HG03469 (cell line): Measurements from ENCODE around the gene RBM5.

Source experiments
- ATAC-seq: cut with Tn5 transposase; IDR thresholded peaks from one replicate; pipeline ENCODE4 v1.9.1; 2021; ENCODE audit warnings: mild to moderate bottlenecking, moderate library complexity, moderate number of reproducible peaks; ENCODE audit not compliant: unreplicated experiment

RBM5 gene

GRCh38 chr3:50138266-50139200 is 49.8 kb downstream of the RBM5 start:
- no peak for ATAC-seq

GRCh38 chr3:50139308-50139707 is 50.6 kb downstream of the RBM5 start:
- no peak for ATAC-seq

DNA sequence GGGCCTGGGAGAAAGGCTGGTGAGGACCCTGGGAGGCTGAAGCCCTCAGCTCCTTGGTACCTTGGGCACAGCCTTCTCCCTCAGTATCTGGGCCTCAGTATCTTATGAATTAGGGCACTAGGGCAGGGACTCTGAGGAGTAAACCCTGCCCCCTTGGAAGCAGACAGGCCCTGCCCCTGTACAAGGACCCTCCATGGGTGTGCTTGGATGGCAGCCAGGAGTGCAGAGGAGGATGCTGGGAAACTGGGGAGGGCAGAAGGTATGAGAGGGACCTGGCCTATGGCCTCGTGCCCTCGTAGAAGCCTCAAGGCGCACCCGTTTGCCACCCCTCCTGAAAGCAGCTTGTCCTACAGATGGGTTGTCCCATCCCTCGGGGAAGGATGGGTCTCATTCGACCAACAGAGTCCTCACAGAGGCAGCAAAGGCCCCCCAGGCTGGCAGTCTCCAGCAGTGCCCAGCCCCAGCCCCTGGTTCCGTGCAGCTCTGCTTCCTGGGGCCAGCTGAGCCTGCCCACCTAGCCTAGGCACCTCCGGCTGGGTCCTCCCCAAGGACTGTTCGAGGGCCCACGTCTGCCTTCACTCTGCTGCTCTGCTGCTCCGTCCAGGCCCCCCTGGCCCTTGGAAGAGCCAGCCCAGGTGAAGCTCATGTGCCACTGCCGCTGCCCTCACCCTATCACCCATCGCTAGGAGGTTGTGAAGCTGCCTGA is 51.2 kb downstream of the RBM5 start:
- ATAC-seq, result no peak

GRCh38 chr3:50140990-50141389 is 52.3 kb downstream of the RBM5 start:
- ATAC-seq, result no peak

- ATAC-seq, result no peak
Observed at GRCh38 chr3:50146316-50146901, 57.7 kb downstream of the RBM5 start.

DNA sequence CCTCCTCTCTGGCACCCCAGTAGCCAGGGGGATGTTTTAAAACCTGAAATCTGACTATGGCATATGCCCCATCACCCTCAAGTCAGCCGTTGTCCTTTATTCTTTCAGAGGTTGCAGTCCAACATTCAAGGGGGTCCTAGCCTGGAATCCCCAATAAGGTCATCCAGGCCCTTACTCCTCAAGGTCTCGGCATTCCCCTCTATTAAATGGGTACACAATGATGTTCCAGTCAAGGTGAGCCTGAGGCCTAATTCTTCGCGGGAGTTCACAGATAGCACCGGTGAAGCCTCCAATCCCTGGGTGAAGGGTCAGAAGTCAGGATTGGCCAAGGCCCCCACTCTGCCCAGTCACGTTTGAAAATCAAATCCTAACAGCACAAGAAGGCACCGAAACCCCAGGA is 58.3 kb downstream of the RBM5 start:
- no peak for ATAC-seq

- ATAC-seq, result no peak
Observed at GRCh38 chr3:50147447-50147846, 58.7 kb downstream of the RBM5 start.

DNA sequence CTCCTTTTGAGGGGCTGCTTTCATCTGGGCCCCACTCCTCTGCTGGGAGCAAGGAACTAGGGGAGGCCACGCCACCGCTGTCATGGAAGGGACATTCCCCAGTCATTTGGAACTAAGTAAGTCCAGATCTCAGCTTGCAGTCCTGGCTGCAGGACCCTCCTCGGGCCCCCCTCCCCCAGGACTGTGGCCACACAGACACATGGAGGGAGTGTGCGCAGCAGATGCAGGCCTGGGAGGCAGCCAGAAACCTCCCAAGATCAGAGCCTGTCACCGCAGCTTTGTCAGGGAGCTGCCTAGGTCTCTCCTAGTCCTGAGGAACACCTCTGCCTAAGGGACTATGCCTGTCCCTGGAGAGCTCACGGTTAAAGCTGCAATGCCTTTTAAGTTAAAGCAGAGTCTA is 59.1 kb downstream of the RBM5 start:
- ATAC-seq, result no peak

DNA sequence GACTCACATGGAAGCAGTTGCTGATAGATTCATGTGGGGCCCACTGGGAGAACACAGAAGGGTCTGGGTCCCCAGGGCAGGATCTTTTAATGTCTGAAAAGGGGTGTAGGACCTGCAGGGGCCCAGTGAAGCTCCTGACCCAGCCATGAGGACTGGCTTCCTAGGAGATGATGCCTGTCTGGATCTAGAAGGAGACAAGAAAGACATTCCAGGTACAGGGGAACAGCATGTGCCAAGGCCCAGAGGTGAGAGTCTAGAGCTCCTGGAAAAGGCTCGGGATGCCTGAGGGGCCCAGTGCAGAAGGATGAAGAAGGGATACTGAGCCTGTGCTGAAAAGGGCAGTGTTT is 61.7 kb downstream of the RBM5 start:
- ATAC-seq, result no peak

DNA sequence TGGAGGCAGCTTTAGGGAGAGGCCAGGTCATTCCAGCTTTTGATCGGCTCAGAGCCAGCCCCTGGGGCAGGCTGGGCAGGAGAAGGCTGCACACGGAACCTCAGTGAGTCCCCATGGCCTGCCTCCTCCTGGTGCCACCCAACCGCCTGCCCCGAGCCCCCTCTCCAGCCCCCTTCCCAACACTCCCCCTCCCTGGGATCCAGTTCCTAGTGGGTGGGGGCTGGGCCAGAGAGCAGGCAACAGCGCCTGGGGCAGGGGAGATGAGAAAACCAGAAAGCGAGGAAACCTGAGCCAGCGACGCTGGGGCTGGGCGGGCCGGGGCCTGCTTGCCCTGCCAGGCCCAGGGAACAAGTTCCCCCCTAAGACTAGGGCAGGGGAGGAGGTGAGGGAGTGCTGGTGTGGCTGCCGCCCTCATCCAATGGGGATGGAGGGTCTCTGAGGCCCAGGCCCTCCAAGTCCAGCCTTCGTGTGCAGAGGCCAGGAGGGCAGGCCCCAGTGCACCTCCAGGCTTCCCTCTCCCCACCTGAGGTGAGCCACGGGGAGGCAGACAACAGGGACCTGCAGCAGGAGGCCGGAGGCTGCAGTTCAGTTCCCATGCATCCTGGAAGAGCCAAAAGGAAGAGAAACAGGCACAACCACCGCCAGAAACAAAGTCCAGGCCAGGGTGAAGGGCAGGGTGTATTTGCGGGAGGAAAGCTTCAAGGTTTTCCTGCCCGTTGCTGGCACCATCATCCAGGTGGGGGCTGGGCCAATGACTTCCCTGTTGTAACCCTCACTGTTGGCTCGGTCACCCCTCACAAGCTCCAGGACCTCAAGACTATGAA is 62.4 kb downstream of the RBM5 start:
- no peak for ATAC-seq

DNA sequence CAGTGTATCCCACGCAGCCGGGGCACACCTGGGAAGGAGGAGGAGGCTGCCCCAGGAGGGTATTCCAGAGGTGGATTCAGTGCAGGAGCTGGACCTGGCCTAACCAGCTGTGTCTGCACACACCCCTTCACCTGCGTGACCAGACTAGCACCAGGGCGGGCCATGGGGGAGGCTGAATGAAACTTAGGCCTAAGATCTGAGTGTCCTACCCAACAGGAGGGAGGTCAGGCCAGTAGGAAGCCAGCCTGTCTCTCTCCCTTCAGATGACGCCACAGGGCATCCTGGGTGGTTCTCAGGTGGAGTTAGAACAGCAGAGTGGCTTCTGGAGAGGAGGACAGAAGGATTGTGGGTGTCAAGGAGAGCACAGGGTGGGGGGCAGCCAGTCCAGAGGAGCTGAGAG is 63.0 kb downstream of the RBM5 start:
- no peak for ATAC-seq

GRCh38 chr3:50153782-50154475 is 65.2 kb downstream of the RBM5 start:
- ATAC-seq, result no peak

- ATAC-seq, result no peak
Observed at GRCh38 chr3:50154476-50154839, 65.7 kb downstream of the RBM5 start.

DNA sequence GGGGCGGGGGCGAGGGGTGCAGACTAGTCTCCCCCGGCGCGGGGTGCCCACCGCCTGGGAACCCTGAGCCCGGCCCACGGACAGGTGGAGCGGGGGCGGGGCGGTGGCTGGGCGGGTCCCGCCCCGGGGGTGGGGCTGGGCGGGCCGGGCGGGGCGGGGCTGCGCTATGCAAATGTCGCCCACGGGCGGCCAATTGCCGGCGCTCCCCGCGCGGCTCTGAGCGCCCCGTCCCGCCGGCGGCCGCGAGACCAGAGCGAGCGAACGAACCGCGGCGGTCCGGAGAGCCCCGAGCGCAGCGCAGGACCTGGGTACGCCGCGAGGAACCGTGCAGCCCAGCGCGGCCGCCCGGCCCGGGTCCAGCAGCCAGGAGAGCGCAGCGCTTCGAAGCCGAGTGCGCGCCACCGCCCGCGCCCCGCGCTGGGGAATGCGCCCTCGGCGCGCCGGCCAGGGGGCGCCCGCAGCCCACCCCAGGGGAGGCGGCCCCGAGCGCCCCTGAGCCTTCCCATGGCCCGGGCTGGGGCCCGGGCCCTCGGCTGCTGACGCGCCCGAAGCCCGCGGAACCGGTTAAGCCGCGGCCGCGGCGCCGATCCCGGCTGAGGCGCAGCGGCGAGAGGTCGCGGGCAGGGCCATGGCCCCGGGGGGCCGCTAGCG is 66.2 kb downstream of the RBM5 start, which contains the start of gene SEMA3F:
Gene SEMA3F, plus strand, starts transcription at position 485 of the 651 bp plus-strand sequence. CDS start 4,299 bp downstream, outside the sequence.
- ATAC-seq, result no peak

- ATAC-seq, result no peak
Observed at GRCh38 chr3:50155491-50155878, 66.8 kb downstream of the RBM5 start.

GRCh38 chr3:50155891-50156290 is 67.2 kb downstream of the RBM5 start:
- no peak for ATAC-seq

GRCh38 chr3:50156549-50157493 is 68.1 kb downstream of the RBM5 start:
- ATAC-seq, result no peak

GRCh38 chr3:50157827-50158529 is 69.3 kb downstream of the RBM5 start:
- no peak for ATAC-seq
